HuH-7 (cell line): ENCODE measurements around the gene ZNF469.

ENCODE experiments used
- DNase-seq: peaks from one replicate; pipeline ENCODE4 v3.0.0; 2011; ENCODE audit warnings: low spot score

ZNF469 gene

GRCh38 chr16:88347656-88348376 is 34.9 kb upstream of the ZNF469 start:
- no peak for DNase-seq

- DNase-seq = no peak
Measured at GRCh38 chr16:88348377-88349152, 34.2 kb upstream of the ZNF469 start.

GRCh38 chr16:88349153-88349902 is 33.4 kb upstream of the ZNF469 start:
- no peak for DNase-seq

GRCh38 chr16:88349903-88350900 is 32.6 kb upstream of the ZNF469 start:
- DNase-seq = no peak

- DNase-seq = no peak
Measured at GRCh38 chr16:88350922-88351321, 31.8 kb upstream of the ZNF469 start.

GRCh38 chr16:88351491-88352101 is 31.2 kb upstream of the ZNF469 start:
- DNase-seq = no peak

GRCh38 chr16:88352261-88353200 is 30.2 kb upstream of the ZNF469 start:
- no peak for DNase-seq

- DNase-seq = no peak
Measured at GRCh38 chr16:88353232-88353631, 29.5 kb upstream of the ZNF469 start.

GRCh38 chr16:88353691-88354090 is 29.1 kb upstream of the ZNF469 start:
- no peak for DNase-seq

GRCh38 chr16:88354229-88355092 is 28.3 kb upstream of the ZNF469 start:
- DNase-seq = no peak

GRCh38 chr16:88355093-88355388 is 27.7 kb upstream of the ZNF469 start:
- DNase-seq = no peak

GRCh38 chr16:88355389-88356123 is 27.2 kb upstream of the ZNF469 start:
- no peak for DNase-seq

- DNase-seq = no peak
Measured at GRCh38 chr16:88356124-88356726, 26.5 kb upstream of the ZNF469 start.

GRCh38 chr16:88356727-88357199 is 26.0 kb upstream of the ZNF469 start:
- no peak for DNase-seq

- no peak for DNase-seq
Measured at GRCh38 chr16:88357317-88358022, 25.3 kb upstream of the ZNF469 start.

- no peak for DNase-seq
Measured at GRCh38 chr16:88358023-88358420, 24.7 kb upstream of the ZNF469 start.

- DNase-seq = no peak
Measured at GRCh38 chr16:88359008-88359407, 23.8 kb upstream of the ZNF469 start.
